UCSD-AML1 (cell line): ENCODE data around the gene LMO4.

ENCODE experiments used
- DNase-seq: peaks from one replicate; lab custom pipeline; 2025; ENCODE audit not compliant: unreplicated experiment; lab: John Stamatoyannopoulos, UW

LMO4 gene, protein sequence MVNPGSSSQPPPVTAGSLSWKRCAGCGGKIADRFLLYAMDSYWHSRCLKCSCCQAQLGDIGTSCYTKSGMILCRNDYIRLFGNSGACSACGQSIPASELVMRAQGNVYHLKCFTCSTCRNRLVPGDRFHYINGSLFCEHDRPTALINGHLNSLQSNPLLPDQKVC

DNA sequence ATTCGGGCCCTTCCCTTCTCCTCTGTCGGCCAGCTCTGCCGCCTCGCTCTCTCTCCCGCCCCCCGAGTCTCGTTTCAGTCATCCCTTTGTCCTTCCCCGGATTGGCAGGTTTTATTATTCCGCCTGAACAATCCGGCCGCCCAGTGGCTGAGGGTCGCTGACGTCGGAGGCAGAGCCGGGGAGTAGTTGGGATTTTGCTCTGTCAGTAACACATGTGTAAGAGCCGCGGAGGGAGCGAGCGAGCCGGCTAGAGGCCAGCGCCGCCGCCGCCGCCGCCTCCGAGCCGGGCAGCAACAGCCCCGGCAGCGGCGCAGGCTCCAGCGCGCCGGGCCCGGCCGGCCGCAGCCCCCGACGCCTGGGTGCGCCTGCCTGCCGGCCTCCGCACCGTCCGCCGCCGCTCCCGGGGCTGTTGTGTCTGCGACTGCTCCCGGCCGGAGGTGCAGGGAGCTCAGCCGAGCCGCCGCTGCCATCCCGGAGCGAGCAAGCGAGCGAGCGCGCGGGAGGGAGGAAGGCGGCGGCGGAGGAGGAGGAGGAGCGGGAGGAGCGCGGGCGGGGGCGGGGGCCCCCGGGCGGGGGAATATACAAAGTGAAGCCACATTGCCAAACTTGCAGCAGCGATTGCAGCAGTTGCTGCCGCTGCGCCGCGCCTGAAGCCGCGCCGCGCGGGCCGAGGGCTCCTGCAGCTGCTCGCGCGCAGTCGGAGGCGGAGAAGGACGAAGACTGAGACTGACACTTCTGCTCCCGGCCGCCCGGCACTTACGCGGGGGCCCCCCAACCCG, at the start of gene LMO4:
LMO4 (plus strand) TSS at position 609 of the 779 bp plus-strand sequence. CDS start 3,136 bp downstream, outside the sequence.
- DNase-seq: peak; percentile 93

GRCh38 chr1:87279536-87279875, 49.2 kb upstream of the LMO4 start:
- DNase-seq: no peak

GRCh38 chr1:87279966-87280535, 48.6 kb upstream of the LMO4 start:
- no peak for DNase-seq

- no peak for DNase-seq
These were observed 44.0 kb upstream of the LMO4 start for GRCh38 chr1:87284456-87285240.

- DNase-seq: no peak
These were observed 37.6 kb upstream of the LMO4 start for GRCh38 chr1:87291107-87291506.

DNA sequence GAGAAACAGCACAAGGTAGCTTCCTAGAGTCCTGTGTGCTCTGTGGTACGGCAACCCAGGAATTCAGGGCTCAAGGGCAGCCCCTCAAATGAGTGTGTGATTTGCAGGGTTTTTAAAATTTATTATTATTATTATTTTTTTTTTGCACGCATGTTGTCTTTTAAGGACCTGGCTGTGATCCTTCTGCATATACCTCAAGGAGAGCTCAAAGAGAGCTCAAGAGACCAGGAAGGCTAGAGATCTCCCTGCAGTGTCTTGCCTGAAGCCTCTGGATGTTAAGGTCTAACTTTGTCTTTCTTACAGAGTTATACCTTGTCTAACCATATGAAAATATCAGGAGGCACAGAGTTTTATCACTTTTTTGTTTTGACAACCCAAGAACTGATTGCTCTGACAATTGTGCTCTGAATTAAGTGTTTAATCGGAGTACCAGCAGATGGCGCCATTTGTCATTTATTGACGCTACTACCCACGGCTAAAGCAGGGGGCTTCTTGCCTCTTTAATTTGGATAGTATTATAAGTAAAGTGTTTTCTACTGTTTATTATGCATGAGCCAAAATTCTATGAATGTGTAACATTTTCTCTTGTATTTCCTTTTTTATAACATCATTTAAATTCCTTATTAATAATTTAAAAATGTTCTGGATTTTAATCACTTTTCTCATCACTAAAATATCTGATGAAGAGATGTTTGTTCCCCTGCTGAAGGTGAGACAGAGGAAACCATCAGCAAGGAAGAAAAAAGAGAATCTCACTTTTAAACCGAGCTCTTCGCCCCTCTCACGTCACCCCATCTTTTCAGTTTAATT, 35.8 kb upstream of the LMO4 start:
- peak; percentile 16 for DNase-seq

GRCh38 chr1:87294633-87295032, 34.0 kb upstream of the LMO4 start:
- DNase-seq: no peak

- DNase-seq: no peak
These were observed 33.1 kb upstream of the LMO4 start for GRCh38 chr1:87295445-87296110.

GRCh38 chr1:87296206-87296605, 32.5 kb upstream of the LMO4 start:
- no peak for DNase-seq

- DNase-seq: no peak
These were observed 29.0 kb upstream of the LMO4 start for GRCh38 chr1:87299661-87300060.

DNA sequence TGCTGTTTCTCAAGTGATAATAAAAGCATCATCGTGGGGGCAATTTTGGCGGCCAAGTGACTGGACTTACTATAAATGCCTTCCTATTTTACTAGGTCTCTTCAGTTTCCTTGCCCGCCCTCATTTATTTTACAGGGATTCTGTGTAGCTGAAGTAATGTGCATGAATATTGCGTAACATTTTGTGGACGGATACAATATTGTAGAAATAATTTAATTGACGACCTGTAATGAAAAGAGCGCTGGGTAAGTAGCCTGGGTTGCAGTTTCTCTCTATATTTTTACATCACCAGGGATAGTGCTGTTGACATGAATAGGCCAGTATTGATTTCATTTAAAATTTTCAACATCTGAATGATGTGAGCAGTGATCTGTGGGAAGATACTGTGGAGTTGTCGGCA, 28.1 kb upstream of the LMO4 start:
- no peak for DNase-seq

GRCh38 chr1:87305151-87305550, 23.5 kb upstream of the LMO4 start:
- no peak for DNase-seq

DNA sequence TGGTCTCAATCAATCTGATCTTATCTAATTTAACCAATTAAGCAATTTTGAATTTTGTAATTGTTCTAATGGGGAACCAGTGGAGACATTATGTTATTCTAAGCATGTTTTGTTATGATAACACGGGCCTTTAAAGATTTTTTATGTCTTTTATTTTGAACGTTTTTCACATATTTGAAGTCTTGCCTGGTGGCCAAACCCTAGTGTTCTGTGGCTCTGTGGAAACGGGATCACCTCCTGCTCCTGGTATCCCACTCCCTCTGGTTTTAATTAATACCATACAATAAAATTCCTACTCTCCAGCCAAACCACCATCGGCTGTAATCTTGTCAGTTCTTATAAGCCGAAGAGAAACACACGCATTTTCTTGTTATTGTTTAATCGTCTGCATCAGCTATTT, 22.9 kb upstream of the LMO4 start:
- DNase-seq: no peak

DNA sequence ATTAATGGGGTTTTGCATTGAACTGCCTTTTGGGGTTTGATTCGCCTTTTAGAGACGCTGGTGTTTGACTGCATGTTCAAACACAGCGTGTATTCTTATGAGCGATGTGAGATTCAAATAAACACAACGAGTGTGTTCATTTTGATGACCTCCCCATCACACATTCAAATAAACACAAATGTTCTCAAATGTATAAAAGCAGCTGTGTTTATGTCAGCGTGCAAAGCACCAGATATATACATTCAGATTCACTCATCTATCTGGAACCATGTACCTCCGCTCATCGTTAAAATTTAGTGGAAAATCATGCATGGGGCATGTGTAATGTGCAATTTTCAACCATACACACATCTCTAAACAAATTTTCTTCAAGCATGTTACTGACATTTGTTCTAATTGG, 21.4 kb upstream of the LMO4 start:
- no peak for DNase-seq

- no peak for DNase-seq
These were observed 20.7 kb upstream of the LMO4 start for GRCh38 chr1:87307931-87308330.

GRCh38 chr1:87314091-87314490, 14.6 kb upstream of the LMO4 start:
- DNase-seq: no peak

- no peak for DNase-seq
These were observed 10.5 kb upstream of the LMO4 start for GRCh38 chr1:87318056-87318650.

GRCh38 chr1:87318806-87319205, 9.9 kb upstream of the LMO4 start:
- no peak for DNase-seq

- no peak for DNase-seq
These were observed 2.5 kb upstream of the LMO4 start for GRCh38 chr1:87325982-87326738.
